Esophagus muscularis mucosa (tissue), 4 donors: ENCODE data around the gene ACTL10.

ENCODE experiments used
- EP300 ChIP-seq: sonication (generic); formaldehyde crosslinking; IDR thresholded peaks from one replicate; pipeline ENCODE4 v1.6.1; 2017; ENCODE audit warnings: antibody characterized with exemption
- POLR2A ChIP-seq: fragments of 450-650 bp; IDR thresholded peaks from one replicate; pipeline ENCODE4 v1.6.1; 2017; ENCODE audit warnings: antibody characterized with exemption, moderate library complexity, mild to moderate bottlenecking, low read depth
- POLR2AphosphoS5 ChIP-seq, 2 donors: sonication (generic); formaldehyde crosslinking; IDR thresholded peaks; one replicate each; pipeline ENCODE4 v1.6.1; 2017; ENCODE audit warnings: antibody characterized with exemption in 2 of 2
- TF ChIP-seq, protein P1 (sequence below), 3 experiments: fragments of 200-600 bp in 2 of 3; fragments of 450-650 bp in 1 of 3; sonication (generic) in 2 of 3; IDR thresholded peaks; one replicate each; pipeline ENCODE4 v1.5.1; 2017 to 2019; ENCODE audit warnings: antibody characterized with exemption in 3 of 3, mild to moderate bottlenecking in 2 of 3, moderate library complexity in 1 of 3

DNA sequence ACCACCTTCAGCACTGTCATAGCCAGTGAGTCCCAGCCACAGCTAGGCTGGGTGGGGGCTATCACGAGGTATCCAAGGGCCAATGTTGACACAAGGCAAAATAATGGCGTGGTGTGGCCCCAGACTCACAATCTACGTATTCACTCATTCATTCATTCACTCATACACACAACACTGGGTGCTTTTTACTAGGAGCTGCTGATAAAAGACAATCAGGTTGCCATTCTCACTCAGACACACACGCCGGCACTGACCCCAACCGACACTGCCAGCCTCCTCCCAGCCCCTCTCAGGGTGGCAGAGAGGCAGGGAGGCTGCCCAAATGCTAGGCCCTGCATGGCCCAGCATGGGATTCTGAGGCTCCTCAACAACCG, 6.1 kb upstream of the ACTL10 start:
- TF ChIP-seq, protein P1, sequence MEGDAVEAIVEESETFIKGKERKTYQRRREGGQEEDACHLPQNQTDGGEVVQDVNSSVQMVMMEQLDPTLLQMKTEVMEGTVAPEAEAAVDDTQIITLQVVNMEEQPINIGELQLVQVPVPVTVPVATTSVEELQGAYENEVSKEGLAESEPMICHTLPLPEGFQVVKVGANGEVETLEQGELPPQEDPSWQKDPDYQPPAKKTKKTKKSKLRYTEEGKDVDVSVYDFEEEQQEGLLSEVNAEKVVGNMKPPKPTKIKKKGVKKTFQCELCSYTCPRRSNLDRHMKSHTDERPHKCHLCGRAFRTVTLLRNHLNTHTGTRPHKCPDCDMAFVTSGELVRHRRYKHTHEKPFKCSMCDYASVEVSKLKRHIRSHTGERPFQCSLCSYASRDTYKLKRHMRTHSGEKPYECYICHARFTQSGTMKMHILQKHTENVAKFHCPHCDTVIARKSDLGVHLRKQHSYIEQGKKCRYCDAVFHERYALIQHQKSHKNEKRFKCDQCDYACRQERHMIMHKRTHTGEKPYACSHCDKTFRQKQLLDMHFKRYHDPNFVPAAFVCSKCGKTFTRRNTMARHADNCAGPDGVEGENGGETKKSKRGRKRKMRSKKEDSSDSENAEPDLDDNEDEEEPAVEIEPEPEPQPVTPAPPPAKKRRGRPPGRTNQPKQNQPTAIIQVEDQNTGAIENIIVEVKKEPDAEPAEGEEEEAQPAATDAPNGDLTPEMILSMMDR (IDR thresholded peaks at IDR 0.05): no peak
- TF ChIP-seq EP300 (no peak), POLR2A (no peak), POLR2AphosphoS5 (IDR thresholded peaks at IDR 0.05) (no peak)
